Stimulated activated CD8-positive, alpha-beta memory T cell treated with anti-CD3 and anti-CD28 coated beads, Interleukin-2, amount 100 ng/mL, for 1 hour (primary cell): ENCODE data around the gene ACSF3.

Experiments
- DNase-seq, 2 donors: peaks; one replicate each; pipeline ENCODE4 v3.0.0-alpha.2; 2020; ENCODE audit warnings: low read depth in 2 of 2

Gene ACSF3

GRCh38 chr16:89144681-89145080, 51.0 kb downstream of the ACSF3 start:
- DNase-seq: no peak

DNA sequence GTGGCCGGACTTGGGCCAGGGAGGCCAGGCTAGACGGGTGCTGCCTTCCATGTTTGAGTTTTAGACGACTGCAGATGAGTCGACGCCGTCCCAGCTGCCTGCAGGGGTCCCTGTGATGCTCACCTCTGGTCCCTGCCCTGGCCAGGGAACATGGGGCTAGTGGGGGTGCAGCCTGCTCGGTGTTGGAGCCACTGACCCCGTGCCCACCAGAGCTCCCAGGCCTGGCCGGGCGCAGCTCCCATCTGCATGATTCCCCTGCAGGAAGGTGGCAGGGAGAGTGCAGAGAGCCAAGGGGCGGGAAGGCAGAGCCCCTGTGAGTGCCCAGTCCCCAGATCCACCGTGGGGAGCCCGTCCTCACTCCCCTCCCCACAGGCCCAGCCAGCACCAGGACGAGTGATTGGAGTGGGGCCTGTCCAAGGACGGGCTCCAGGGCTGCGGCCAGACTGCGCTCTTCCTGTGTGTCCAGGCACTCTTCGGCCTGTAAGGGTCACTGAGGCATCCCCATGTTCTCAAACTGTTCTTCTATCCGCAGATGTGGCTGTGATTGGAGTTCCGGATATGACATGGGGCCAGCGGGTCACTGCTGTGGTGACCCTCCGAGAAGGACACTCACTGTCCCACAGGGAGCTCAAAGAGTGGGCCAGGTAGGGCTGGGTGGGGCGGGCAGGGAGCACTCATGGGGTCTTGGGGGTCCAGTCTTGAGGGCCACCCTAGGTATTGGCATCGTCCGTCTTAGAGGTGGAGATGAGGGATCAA, 51.9 kb downstream of the ACSF3 start:
- DNase-seq: no peak

DNA sequence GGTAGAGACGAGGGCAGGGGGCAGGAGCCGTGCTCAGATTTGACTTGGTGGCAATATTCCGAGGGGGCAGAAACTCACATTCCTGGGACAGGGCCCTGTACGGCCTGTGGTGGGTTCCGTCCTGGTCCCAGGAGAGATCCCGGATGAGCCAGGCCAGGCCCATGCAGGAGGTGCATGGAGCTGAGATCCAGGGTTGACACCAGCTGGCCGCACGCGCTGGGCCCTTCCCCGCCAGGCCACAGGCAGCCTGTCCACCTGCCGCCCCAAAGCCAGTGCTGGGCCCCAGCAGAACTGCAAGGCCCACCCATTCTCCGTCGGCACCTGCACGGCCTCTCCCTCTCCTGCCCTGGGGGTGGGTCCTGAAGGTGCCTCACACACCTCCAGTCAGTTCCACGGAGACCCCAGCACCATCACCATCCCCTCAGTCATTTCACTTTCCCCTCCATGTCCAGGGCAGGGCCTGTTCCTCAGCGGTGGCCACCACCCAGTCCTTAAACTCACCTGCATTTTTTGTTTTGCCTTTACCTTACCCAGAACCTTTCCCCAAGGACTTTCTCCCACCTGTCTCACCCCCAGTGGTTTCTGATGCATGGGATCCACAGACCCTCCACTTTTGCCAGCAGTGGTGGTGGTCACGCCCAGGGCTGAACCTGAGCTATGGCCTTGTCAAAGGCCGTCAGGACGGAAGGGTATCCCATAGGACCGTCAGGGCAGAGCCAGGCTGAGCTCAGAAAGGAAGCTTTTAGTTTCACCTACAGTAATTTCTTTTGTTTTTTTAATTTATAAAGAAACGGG, 52.8 kb downstream of the ACSF3 start:
- DNase-seq: no peak

DNA sequence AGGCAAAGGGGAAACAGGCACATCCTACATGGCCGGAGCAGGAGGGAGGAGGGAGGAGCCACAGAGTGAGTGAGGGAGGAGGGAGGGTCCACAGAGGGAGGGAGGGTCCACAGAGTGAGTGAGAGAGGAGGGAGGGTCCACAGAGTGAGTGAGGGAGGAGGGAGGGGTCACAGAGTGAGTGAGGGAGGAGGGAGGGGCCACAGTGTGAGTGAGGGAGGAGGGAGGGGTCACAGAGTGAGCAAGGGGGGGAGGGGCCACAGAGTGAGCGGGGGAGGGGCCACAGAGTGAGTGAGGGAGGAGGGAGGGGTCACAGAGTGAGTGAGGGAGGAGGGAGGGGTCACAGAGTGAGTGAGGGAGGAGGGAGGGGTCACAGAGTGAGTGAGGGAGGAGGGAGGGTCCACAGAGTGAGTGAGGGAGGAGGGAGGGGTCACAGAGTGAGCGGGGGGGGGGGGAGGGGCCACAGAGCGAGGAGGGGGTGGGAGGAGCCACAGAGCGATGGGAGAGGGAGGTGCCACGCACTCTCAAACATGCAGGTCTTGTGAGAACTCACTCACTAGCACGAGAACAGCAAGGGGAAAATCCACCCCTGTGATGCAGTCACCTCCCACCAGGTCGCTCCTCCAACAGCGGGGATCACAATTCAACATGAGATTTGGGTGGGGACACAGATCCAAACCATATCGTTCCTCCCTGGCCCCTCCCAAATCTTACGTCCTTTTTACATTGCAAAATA, 53.6 kb downstream of the ACSF3 start:
- no peak for DNase-seq

DNA sequence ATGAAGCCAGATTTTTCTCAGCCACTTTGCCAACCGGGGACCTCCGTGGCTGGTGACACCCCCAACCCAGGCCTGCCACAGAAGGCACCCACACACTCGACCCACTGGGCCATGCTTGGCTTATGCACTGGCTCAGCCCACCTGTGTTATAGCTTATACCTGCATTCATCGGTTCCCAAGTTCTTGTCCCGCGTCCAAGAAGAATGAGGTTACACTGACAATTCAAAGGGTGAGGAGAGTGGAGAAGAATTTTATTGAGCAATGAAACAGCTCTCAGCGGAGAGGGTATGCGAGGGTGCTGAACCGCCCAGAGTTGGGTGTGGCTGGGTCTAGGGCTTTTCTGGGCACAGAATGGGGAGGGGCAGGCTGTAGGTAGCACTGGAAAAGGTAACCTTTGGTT, 55.7 kb downstream of the ACSF3 start:
- no peak for DNase-seq

DNA sequence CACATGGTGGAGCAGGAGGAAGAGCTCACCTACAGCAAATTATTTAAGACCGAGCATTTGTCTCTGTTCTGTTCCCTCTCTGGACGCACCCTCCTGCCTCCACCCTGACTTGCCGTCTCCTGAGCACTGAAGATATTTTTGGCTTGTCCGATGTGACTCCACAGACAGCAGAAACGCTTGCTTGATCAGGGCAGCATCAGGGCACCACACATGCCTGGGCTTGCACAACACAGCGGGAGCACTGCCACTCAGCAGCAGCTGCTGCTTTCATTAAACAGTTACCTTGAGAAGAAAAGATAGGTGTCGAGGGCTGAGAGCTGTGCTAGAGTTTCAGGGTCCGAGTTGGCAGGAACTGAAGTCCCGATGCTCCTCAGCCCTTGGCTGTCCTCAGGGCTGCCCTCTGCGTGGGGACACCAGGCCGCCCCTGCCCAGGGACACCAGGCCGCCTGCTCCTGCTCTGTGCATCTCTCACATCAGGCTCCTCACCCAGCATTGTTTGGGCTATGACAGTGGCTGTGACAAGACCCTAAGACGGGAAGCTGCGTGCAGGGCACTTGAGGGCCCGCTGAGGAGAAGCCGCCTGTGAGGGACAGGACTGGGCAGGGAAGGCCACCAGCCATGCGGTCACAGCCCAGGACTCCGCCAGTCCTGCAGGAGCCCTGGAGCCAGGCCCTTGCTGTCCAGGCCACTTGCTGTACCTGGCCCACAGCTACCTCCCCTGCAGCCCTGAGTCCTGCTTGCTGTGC, 56.6 kb downstream of the ACSF3 start:
- DNase-seq: no peak

- DNase-seq: no peak
Observed at GRCh38 chr16:89150981-89151380, 57.3 kb downstream of the ACSF3 start.

- DNase-seq: no peak
Observed at GRCh38 chr16:89152831-89153700, 59.4 kb downstream of the ACSF3 start.

GRCh38 chr16:89153848-89154271, 60.2 kb downstream of the ACSF3 start:
- DNase-seq: no peak

- no peak for DNase-seq
Observed at GRCh38 chr16:89154390-89155183, 60.9 kb downstream of the ACSF3 start.

DNA sequence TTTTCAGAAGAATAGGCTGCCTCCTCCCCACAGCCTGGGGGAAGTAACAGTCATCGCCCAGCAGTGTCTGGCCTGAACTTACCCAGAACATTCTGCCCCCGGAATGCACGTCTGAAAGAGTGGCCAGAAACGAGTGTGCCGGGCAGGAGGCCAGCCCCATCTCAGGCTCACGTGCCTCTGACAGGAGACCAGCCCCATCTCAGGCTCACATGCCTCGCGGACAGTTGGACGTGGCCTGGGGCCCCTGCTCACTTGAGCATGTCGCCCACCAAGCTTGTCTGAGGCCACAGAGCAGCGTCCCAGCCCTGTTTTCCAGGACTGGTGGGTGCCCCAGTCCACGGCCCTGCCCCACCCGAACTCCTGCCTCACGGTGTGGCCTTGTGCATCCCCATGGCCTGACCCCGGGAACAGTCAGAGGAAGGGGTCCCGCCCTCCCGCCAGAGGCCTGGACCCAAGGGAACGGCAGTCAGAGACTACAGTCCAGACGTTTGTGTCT, 61.6 kb downstream of the ACSF3 start:
- DNase-seq: no peak

DNA sequence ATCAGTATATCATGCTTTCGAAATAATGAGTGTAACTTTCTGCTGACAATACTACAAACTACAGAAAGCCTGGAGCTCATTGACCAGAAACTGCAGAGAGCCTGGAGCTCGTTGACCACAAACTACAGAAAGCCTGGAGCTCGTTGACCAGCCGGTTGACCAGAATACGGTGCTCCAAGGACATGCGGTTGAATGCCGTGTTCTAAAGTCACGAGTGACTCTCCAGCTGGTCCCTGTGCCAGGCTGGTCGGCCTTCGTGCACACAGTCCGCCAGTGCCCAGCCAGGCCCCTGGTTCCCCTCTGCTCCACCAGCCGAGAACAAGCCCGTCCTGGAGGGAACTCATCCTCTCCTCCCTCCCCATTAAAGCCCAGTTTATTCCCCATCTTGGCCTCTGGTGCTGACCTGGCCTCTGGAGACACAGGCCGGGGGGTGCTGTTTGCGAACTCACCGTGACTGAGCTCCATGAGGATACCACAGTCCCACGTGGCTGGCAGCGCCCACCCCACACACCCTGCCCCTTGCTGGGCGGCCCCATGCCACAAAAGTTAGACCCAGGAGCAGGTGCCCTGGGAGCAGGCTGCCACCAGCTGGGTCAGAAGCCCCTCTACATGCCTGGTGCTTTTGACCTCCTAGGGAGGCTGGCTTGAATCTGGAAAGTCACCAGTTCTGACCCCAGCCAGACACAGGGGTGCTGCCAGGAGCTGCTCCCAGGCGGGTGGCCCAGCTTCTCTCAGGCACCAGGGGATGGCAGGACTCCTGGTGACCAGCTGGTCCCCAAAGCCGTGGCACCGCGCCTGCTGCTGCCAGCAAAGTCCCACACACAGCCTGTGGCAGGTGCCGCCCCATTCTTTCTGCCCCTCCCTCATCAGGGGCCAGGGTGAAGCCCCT, 62.4 kb downstream of the ACSF3 start:
- no peak for DNase-seq

DNA sequence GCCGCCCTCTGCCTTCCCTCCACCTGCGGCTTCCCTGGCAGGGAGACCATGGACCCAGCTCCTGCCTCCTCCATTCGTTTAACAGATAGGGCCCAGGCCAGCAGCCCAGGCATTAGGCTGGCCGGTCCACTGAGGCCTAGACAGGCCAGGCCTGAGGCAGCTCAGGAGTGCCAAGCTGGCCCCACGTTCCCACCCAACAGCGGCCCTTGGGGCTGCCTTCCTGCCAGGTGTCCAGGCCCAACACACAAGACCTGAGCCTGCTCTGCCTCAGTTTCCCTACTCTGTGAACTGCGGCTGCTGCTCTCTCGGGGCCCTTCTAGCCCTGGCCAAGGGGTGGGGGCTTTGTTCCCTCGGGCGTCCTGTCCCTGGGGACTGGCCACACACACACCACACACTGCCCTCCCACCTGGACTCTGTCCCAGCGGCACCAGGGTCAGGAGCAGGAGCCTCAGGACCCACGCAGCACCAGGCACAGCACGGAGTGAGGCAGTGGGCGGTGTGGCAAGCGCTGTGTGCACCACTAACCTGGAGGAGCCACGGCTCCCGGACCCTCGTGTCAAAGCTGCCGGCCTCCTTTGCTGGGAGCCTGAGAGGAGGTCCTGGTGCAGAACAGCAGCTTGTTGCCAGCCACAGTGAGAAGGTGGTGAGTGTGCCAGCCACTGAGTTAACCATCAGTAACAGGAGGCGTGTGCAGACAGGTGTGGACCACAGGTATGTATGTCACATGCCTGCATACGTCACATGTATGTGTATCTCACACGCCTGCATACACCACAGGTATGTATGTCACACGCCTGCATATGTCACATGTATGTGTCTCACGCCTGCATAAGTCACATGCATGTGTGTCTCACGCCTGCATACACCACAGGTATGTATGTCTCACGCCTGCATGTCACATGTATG, 63.3 kb downstream of the ACSF3 start:
- no peak for DNase-seq

GRCh38 chr16:89157778-89158177, 64.1 kb downstream of the ACSF3 start:
- DNase-seq: no peak

GRCh38 chr16:89159066-89159849, 65.6 kb downstream of the ACSF3 start:
- no peak for DNase-seq

DNA sequence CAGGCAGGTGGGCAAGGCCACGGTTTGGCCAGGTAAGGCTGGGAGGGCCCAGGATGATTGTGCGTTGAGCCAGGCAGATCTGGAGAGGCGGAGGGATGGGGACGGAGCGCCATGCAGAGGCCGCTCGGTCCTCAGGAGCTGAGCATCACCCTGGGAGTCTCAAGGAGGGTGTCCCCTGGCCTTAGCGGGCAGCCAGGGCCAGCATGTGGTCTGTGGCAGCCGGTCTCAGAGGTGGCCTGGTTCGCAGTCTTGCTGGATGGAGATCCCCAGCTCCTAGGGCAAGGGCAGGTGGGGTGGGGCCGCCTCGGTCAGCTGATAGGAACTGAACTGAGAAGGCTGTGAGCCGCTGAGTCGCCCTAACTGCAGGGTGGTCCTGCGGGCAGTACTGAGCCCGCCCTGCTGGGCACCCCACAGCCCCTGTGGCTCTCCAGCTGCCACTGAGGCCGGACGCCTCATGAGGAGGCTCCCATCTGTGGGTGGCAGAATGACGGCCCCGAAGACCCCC, 66.2 kb downstream of the ACSF3 start:
- DNase-seq: no peak
